A549 (cell line): ENCODE results near the gene CWC22. TPM values are rescaled to one million over a fixed set of nuclear protein-coding genes. Genes with fewer than 3 reads are reported as not detected.
"Not testable (repeated sequence)": the region's sequence is repeated elsewhere in the genome, so short reads cannot be mapped to it uniquely, and the experiment has no call there.

Source experiments
- ATAC-seq, 2 experiments: fragments of 200-7000 bp in 1 of 2; fragments of >200 bp in 1 of 2; cut with Nextera tagmentation in 1 of 2; cut with Tn5 transposase in 1 of 2; 3 replicates each; pipeline versions ENCODE4 v1.8.0 to v1.9.1; 2018 to 2020; ENCODE audit warnings: mild to moderate bottlenecking in 1 of 2, moderate library complexity in 1 of 2
- CTCF ChIA-PET: fragments of 300-600 bp; sonication (Branson Sonifier 250); formaldehyde crosslinking; extraction: SDS; loops from one replicate; lab custom pipeline; 2021; ENCODE audit warnings: antibody characterized with exemption, inconsistent platforms; lab: Yijun Ruan, JAX
- POLR2A ChIA-PET: fragments of 350-600 bp; formaldehyde crosslinking; extraction: SDS; loops from one replicate; lab custom pipeline; 2021; ENCODE audit warnings: antibody characterized with exemption, inconsistent platforms; lab: Yijun Ruan, JAX
- DNase-seq, 2 experiments: peaks; one replicate each; pipeline versions ENCODE4 v3.0.0 to v3.0.0-alpha.2; 2011 to 2016; ENCODE audit warnings: low read depth in 1 of 2, low spot score in 1 of 2
- FAIRE-seq: peaks from 2 replicates; lab custom pipeline; 2011; peaks lifted over from hg19 to GRCh38; lab: Jason Lieb, UNC
- H3K27ac ChIP-seq, 2 experiments: fragments of >200 bp; sonication (Bioruptor Twin); formaldehyde crosslinking; 3 replicates each; pipeline ENCODE4 v1.5.1; 2016 to 2017
- H3K4me1 ChIP-seq: fragments of >200 bp; sonication (Bioruptor Twin); formaldehyde crosslinking; 3 replicates; pipeline ENCODE4 v1.6.1; 2016
- H3K4me2 ChIP-seq: fragments of >200 bp; sonication (Bioruptor Twin); formaldehyde crosslinking; 3 replicates; pipeline ENCODE4 v1.6.1; 2016
- H3K4me3 ChIP-seq: fragments of >200 bp; sonication (Bioruptor Twin); formaldehyde crosslinking; 3 replicates; pipeline ENCODE4 v1.5.1; 2016
- H3K9me3 ChIP-seq: fragments of >200 bp; sonication (Bioruptor Twin); formaldehyde crosslinking; 3 replicates; pipeline ENCODE4 v1.6.1; 2016
- CBX2 ChIP-seq: fragments of 200-600 bp; sonication (generic); IDR thresholded peaks from 2 replicates; pipeline ENCODE4 v1.6.1; 2016; ENCODE audit warnings: low read depth, mild to moderate bottlenecking, borderline replicate concordance
- CBX8 ChIP-seq: fragments of 200-600 bp; sonication (generic); IDR thresholded peaks from 2 replicates; pipeline ENCODE4 v1.6.1; 2016
- CEBPB ChIP-seq, 2 experiments: fragments of >200 bp in 1 of 2; sonication (Bioruptor Twin) in 1 of 2; formaldehyde crosslinking in 1 of 2; IDR thresholded peaks; 2 replicates each; pipeline ENCODE4 v1.6.1; 2012 to 2016
- EHF ChIP-seq: fragments of 250-450 bp; sonication (Bioruptor Pico); IDR thresholded peaks from 2 replicates; pipeline ENCODE4 v1.5.0; 2020; ENCODE audit warnings: mild to moderate bottlenecking
- EHMT2 ChIP-seq: fragments of 200-600 bp; sonication (generic); IDR thresholded peaks from 2 replicates; pipeline ENCODE4 v1.6.1; 2016; ENCODE audit warnings: antibody characterized with exemption, low read depth, mild to moderate bottlenecking, moderate library complexity
- EP300 ChIP-seq, 2 experiments: fragments of >200 bp; sonication (Bioruptor Twin); formaldehyde crosslinking; IDR thresholded peaks; 2 replicates in 1 of 2; 3 replicates in 1 of 2; pipeline ENCODE4 v1.6.1; 2016 to 2017
- FOXS1 ChIP-seq: fragments of 250-450 bp; sonication (Bioruptor Pico); IDR thresholded peaks from 2 replicates; pipeline ENCODE4 v1.5.0; 2020; ENCODE audit warnings: mild to moderate bottlenecking, moderate library complexity
- HOXB5 ChIP-seq: fragments of 250-450 bp; sonication (Bioruptor Pico); IDR thresholded peaks from 2 replicates; pipeline ENCODE4 v1.5.0; 2020; ENCODE audit warnings: mild to moderate bottlenecking, moderate library complexity
- KDM5A ChIP-seq: fragments of 200-600 bp; sonication (generic); IDR thresholded peaks from 2 replicates; pipeline ENCODE4 v1.6.1; 2016; ENCODE audit warnings: antibody characterized with exemption, mild to moderate bottlenecking
- MAZ ChIP-seq: fragments of 150-350 bp; IDR thresholded peaks from 2 replicates; pipeline ENCODE4 v1.6.1; 2014; ENCODE audit warnings: antibody characterized with exemption, low read depth, low read length, borderline replicate concordance
- NFE2L2 ChIP-seq: fragments of 150-350 bp; conservative IDR thresholded peaks from 2 replicates; pipeline ENCODE4 v1.6.1; 2014; ENCODE audit warnings: low read length
- NPAS2 ChIP-seq: fragments of 250-450 bp; sonication (Bioruptor Pico); IDR thresholded peaks from 2 replicates; pipeline ENCODE4 v1.8.0; 2022; ENCODE audit warnings: mild to moderate bottlenecking, moderate library complexity, borderline replicate concordance
- NR3C1 ChIP-seq: fragments of >200 bp; sonication (Bioruptor Twin); formaldehyde crosslinking; IDR thresholded peaks from 3 replicates; pipeline ENCODE4 v1.6.1; 2017
- POLR2A ChIP-seq: IDR thresholded peaks from 2 replicates; pipeline ENCODE4 v1.6.1; 2012; ENCODE audit warnings: mild to moderate bottlenecking, low read length
- RCOR1 ChIP-seq: fragments of 150-350 bp; IDR thresholded peaks from 2 replicates; pipeline ENCODE4 v1.6.1; 2014; ENCODE audit warnings: antibody characterized with exemption, low read length, low read depth
- RFX5 ChIP-seq: fragments of 450-650 bp; IDR thresholded peaks from 2 replicates; pipeline ENCODE4 v1.7.1; 2014; ENCODE audit warnings: antibody characterized with exemption, mild to moderate bottlenecking, moderate library complexity
- RNF2 ChIP-seq: fragments of 200-600 bp; sonication (generic); IDR thresholded peaks from 2 replicates; pipeline ENCODE4 v1.6.1; 2016; ENCODE audit warnings: low read depth, mild to moderate bottlenecking, antibody characterized with exemption, moderate library complexity, borderline replicate concordance
- SMC3 ChIP-seq: fragments of >200 bp; sonication (Bioruptor Twin); formaldehyde crosslinking; IDR thresholded peaks from 3 replicates; pipeline ENCODE4 v1.6.1; 2018; ENCODE audit warnings: inconsistent platforms
- TFCP2L1 ChIP-seq: fragments of 250-450 bp; sonication (Bioruptor Pico); IDR thresholded peaks from 2 replicates; pipeline ENCODE4 v1.5.0; 2021; ENCODE audit warnings: mild to moderate bottlenecking
- ZFP36 ChIP-seq: fragments of 450-650 bp; IDR thresholded peaks from 2 replicates; pipeline ENCODE4 v1.6.1; 2014; ENCODE audit warnings: borderline replicate concordance; ENCODE audit not compliant: partially characterized antibody
- ZNF302 ChIP-seq: fragments of 250-450 bp; sonication (Bioruptor Pico); IDR thresholded peaks from 2 replicates; pipeline ENCODE4 v1.9.0; 2021; ENCODE audit warnings: inconsistent platforms, mild to moderate bottlenecking, moderate library complexity
- WGBS: methylation state at CpG from one replicate; pipeline ENCODE4 v1.1.6; 2017; ENCODE audit errors: missing lambda C conversion rate; 5-methylcytosine and 5-hydroxymethylcytosine counted together
- polyA plus RNA-seq, 4 experiments: library from polyadenylated mRNA; depleted of rRNA in 3 of 4; stranded (reverse); fragments of >200 nt; fragmentation: RNase III in 1 of 4; extraction: RNeasy Plus Mini Kit Qiagen cat#74134 plus additional on column Dnase treatment in 1 of 4; gene quantifications; 2 replicates in 3 of 4; 3 replicates in 1 of 4; pipeline ENCODE4 v1.2.3, GENCODE V29; 2011 to 2017
- TF ChIP-seq, protein P1 (sequence below): IDR thresholded peaks from 2 replicates; pipeline ENCODE4 v1.6.1; 2012
- TF ChIP-seq, protein P2 (sequence below): IDR thresholded peaks from 2 replicates; pipeline ENCODE4 v1.6.1; 2012
- TF ChIP-seq, protein P3 (sequence below): fragments of >200 bp; sonication (Bioruptor Twin); formaldehyde crosslinking; IDR thresholded peaks from 3 replicates; pipeline ENCODE4 v1.5.1; 2016
- TF ChIP-seq, protein P4 (sequence below): IDR thresholded peaks from 2 replicates; pipeline ENCODE4 v1.6.1; 2012; ENCODE audit warnings: low read depth, borderline replicate concordance
- TF ChIP-seq, protein P5 (sequence below): fragments of 250-450 bp; sonication (Bioruptor Pico); IDR thresholded peaks from 2 replicates; pipeline ENCODE4 v1.5.0; 2020; ENCODE audit warnings: low read depth, mild to moderate bottlenecking, moderate library complexity

CWC22 gene
- polyA plus RNA-seq, 2 of the 4 experiments (the other 2 are of a cell fraction): 7.5 to 14.8 TPM

DNA sequence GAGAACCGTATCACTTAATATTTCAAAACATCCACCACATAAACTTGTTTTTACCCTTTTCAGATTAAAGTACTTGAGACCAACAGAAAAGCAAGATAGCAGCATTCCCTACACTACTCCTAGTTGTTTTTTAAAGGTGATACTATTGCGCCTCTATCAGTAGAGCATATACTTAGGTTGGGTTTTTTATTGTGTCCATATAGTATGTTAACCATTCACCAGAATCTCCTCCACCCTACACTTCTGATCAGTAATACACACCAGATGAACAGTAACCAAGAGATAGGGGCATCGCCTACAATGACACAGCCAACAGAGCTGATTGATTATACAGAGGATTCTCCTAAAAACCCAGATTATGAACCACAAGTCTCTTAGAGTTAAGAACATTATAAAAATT is 75.6 kb downstream of the CWC22 start:
- FAIRE-seq (no peak), ATAC-seq (no peak), DNase-seq (no peak)
- no peaks in the 10 kb centered on the region for H3K9me3 ChIP-seq
- no peak overlapping the region for H3K4me3 ChIP-seq
- H3K4me2 ChIP-seq: no peak overlapping the region
- TF ChIP-seq EP300 (IDR thresholded peaks at IDR 0.05): no peak
- TF ChIP-seq, protein P1, sequence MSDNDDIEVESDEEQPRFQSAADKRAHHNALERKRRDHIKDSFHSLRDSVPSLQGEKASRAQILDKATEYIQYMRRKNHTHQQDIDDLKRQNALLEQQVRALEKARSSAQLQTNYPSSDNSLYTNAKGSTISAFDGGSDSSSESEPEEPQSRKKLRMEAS: no peak
- no peak overlapping the region for H3K27ac ChIP-seq
- CTCF ChIA-PET: no interaction called here
- POLR2A ChIA-PET: no interaction called here
- no peaks in the 10 kb centered on the region for H3K4me1 ChIP-seq
- WGBS: 51% methylated on average over 3 of the region's 3 CpGs

DNA sequence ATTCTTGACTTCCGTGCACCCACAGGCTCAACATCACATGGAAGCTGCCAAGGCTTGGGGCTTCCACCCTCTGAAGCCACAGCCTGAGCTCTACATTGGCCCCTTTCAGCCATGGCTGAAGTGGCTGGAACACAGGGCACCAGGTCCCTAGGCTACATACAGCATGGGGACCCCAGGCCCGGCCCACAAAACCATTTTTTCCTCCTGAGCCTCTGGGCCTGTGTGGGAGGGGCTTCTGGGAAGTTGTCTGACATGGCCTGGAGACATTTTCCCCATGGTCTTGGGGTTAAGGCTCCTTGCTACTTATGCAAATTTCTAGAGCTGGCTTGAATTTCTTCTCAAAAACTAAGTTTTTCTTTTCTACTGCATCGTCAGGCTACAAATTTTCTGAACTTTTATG is 77.1 kb downstream of the CWC22 start:
- not testable (repeated sequence) for DNase-seq

DNA sequence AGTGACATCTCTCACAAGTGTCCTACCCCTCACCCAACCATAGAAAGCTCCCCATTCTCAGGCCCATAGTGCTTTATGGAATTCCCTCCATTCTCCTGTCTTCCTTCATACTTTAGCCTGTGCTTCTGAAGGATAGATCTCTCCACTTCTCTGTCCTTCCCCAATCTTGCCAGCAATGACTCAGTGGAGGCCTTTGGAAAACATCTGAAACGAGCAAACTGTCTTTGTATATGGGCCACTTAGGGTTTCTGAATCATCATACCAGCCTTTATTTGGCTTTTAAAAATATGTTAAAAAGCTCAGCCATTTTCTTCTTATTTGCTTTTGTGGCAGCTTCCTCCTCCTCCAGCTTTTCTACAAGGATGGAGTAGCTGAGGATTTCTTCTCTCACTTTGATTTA is 80.1 kb downstream of the CWC22 start:
- TF ChIP-seq, protein P2, sequence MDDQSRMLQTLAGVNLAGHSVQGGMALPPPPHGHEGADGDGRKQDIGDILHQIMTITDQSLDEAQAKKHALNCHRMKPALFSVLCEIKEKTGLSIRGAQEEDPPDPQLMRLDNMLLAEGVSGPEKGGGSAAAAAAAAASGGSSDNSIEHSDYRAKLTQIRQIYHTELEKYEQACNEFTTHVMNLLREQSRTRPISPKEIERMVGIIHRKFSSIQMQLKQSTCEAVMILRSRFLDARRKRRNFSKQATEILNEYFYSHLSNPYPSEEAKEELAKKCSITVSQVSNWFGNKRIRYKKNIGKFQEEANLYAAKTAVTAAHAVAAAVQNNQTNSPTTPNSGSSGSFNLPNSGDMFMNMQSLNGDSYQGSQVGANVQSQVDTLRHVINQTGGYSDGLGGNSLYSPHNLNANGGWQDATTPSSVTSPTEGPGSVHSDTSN: no peak
- no peak for TF ChIP-seq NR3C1
- TF ChIP-seq EHMT2: no peak
- no peak for TF ChIP-seq NPAS2
- no peak for TF ChIP-seq HOXB5 (CRISPR knock-in tag)
- no peak for TF ChIP-seq NFE2L2
- TF ChIP-seq CBX2: no peak
- TF ChIP-seq, protein P1: no peak
- TF ChIP-seq POLR2A: no peak
- no peak for TF ChIP-seq SMC3
- TF ChIP-seq RCOR1: no peak
- no peak for TF ChIP-seq FOXS1 (CRISPR knock-in tag)
- no peak for TF ChIP-seq CEBPB (IDR thresholded peaks at IDR 0.05)
- TF ChIP-seq CBX8: no peak
- TF ChIP-seq TFCP2L1 (CRISPR knock-in tag): no peak
- TF ChIP-seq RNF2: no peak
- TF ChIP-seq, protein P3, sequence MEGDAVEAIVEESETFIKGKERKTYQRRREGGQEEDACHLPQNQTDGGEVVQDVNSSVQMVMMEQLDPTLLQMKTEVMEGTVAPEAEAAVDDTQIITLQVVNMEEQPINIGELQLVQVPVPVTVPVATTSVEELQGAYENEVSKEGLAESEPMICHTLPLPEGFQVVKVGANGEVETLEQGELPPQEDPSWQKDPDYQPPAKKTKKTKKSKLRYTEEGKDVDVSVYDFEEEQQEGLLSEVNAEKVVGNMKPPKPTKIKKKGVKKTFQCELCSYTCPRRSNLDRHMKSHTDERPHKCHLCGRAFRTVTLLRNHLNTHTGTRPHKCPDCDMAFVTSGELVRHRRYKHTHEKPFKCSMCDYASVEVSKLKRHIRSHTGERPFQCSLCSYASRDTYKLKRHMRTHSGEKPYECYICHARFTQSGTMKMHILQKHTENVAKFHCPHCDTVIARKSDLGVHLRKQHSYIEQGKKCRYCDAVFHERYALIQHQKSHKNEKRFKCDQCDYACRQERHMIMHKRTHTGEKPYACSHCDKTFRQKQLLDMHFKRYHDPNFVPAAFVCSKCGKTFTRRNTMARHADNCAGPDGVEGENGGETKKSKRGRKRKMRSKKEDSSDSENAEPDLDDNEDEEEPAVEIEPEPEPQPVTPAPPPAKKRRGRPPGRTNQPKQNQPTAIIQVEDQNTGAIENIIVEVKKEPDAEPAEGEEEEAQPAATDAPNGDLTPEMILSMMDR: no peak
- Histone ChIP-seq H3K9me3 (no peaks in the 10 kb centered on the region; the same call in 2 of the 3 replicates), H3K27ac (no peak overlapping the region), H3K4me1 (no peaks in the 10 kb centered on the region), H3K4me3 (no peak overlapping the region), H3K4me2 (no peak overlapping the region)
- POLR2A ChIA-PET: no interaction called here
- FAIRE-seq (no peak), ATAC-seq (no peak), DNase-seq (no peak)
- WGBS: 7% methylated on average over 1 of the region's 1 CpG
- CTCF ChIA-PET: no interaction called here

More for the DNA sequence above, 77.1 kb downstream of the CWC22 start:
- FAIRE-seq, H3K4me1 ChIP-seq, ATAC-seq, CTCF ChIA-PET, H3K4me2 ChIP-seq, H3K9me3 ChIP-seq, POLR2A ChIA-PET, H3K4me3 ChIP-seq, H3K27ac ChIP-seq: not testable (repeated sequence)
- 2% methylated on average over 3 of the region's 3 CpGs for WGBS
- peak; percentile 77 for TF ChIP-seq ZFP36

DNA sequence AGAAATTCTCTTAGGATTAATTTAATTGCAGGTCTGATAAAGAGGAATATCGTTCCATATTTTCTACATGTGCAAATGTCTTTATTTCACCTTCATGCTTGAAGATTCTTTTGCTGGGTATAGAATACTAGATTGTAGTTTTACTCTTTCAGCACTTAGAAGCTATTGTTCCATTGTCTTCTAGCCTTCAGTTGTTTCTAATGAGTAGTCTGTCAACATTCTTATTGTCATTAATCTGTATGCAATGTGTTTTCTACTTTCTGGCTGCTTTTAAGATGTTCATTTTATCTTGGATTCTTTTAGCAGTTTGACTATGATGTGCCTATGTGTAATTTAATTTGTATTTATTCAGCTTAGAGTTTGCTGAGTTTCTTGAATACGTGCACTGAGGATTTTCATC is 81.4 kb downstream of the CWC22 start:
- Histone ChIP-seq H3K4me3 (no peak overlapping the region), H3K9me3 (no peaks in the 10 kb centered on the region; the same call in 2 of the 3 replicates), H3K4me2 (no peak overlapping the region), H3K27ac (no peak overlapping the region), H3K4me1 (no peaks in the 10 kb centered on the region)
- DNase-seq (no peak), FAIRE-seq (no peak), ATAC-seq (no peak)
- CTCF ChIA-PET: no interaction called here
- WGBS: 7% methylated on average over 2 of the region's 2 CpGs
- POLR2A ChIA-PET: no interaction called here
- TF ChIP-seq TFCP2L1 (CRISPR knock-in tag): no peak
- no peak for TF ChIP-seq EHF (CRISPR knock-in tag)
- no peak for TF ChIP-seq KDM5A
- TF ChIP-seq, protein P4, sequence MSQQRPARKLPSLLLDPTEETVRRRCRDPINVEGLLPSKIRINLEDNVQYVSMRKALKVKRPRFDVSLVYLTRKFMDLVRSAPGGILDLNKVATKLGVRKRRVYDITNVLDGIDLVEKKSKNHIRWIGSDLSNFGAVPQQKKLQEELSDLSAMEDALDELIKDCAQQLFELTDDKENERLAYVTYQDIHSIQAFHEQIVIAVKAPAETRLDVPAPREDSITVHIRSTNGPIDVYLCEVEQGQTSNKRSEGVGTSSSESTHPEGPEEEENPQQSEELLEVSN: no peak
- TF ChIP-seq RFX5: no peak
- TF ChIP-seq, protein P5, sequence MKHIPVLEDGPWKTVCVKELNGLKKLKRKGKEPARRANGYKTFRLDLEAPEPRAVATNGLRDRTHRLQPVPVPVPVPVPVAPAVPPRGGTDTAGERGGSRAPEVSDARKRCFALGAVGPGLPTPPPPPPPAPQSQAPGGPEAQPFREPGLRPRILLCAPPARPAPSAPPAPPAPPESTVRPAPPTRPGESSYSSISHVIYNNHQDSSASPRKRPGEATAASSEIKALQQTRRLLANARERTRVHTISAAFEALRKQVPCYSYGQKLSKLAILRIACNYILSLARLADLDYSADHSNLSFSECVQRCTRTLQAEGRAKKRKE (CRISPR knock-in tag): no peak
- no peak for TF ChIP-seq MAZ
- TF ChIP-seq ZNF302 (CRISPR knock-in tag): no peak
